Lung (tissue), 12 donors: Measurements from ENCODE around the gene TRIM5. TPM values are rescaled to one million over a fixed set of nuclear protein-coding genes. Genes with fewer than 3 reads are reported as not detected.
A peak's percentile ranks its signal among the peaks of the same experiment; 100 is the strongest.

Source experiments
- ATAC-seq: fragments of 200-7000 bp; cut with Tn5 transposase; one replicate; pipeline ENCODE4 v1.9.1; 2020; ENCODE audit warnings: moderate number of reproducible peaks; ENCODE audit not compliant: insufficient read depth, low FRiP score
- DNase-seq, 3 donors: peaks; one replicate each; pipeline ENCODE4 v3.0.0-alpha.2; 2013 to 2017
- H3K27ac ChIP-seq, 2 donors: one replicate each; pipeline ENCODE4 v1.5.1; 2013; ENCODE audit warnings: mild to moderate bottlenecking in 2 of 2, moderate library complexity in 2 of 2, control low read depth in 1 of 2, inconsistent platforms in 1 of 2, low read depth in 1 of 2, low read length in 1 of 2
- H3K27me3 ChIP-seq, 3 donors: one replicate each; pipeline ENCODE4 v1.5.1; 2013; ENCODE audit warnings: low read length in 2 of 3; ENCODE audit not compliant: control insufficient read depth in 3 of 3, insufficient read depth in 3 of 3
- H3K36me3 ChIP-seq, 4 donors: one replicate each; pipeline ENCODE4 v1.5.1; 2013; ENCODE audit warnings: low read length in 4 of 4, mild to moderate bottlenecking in 1 of 4, moderate library complexity in 1 of 4; ENCODE audit not compliant: control insufficient read depth in 4 of 4, insufficient read depth in 4 of 4
- H3K4me1 ChIP-seq, 5 donors: one replicate each; pipeline ENCODE4 v1.5.1; 2013; ENCODE audit warnings: low read length in 5 of 5, mild to moderate bottlenecking in 2 of 5, moderate library complexity in 1 of 5; ENCODE audit not compliant: control insufficient read depth in 5 of 5, insufficient read depth in 5 of 5
- H3K4me3 ChIP-seq: one replicate; pipeline ENCODE4 v1.5.1; 2013; ENCODE audit warnings: mild to moderate bottlenecking, control low read depth, moderate library complexity
- H3K9ac ChIP-seq, 2 donors: one replicate each; pipeline ENCODE4 v1.5.1; 2013; ENCODE audit warnings: low read length in 2 of 2, control low read depth in 1 of 2; ENCODE audit not compliant: insufficient read depth in 1 of 2
- H3K9me3 ChIP-seq, 4 donors: one replicate each; pipeline ENCODE4 v1.5.1; 2013; ENCODE audit warnings: low read length in 3 of 4, mild to moderate bottlenecking in 1 of 4, moderate library complexity in 1 of 4; ENCODE audit not compliant: control insufficient read depth in 4 of 4, insufficient read depth in 3 of 4
- WGBS, 2 donors: extraction: QIAGEN DNeasy Blood & Tissue Kit; methylation state at CpG; one replicate each; pipeline ENCODE4 v1.1.7; 2013; 5-methylcytosine and 5-hydroxymethylcytosine counted together
- polyA plus RNA-seq, 2 donors: library from polyadenylated mRNA; stranded (reverse); fragments of 200-250 nt; gene quantifications; one replicate each; pipeline ENCODE4 v1.2.1, GENCODE V29; 2013
- total RNA-seq, 2 donors: library from RNA; depleted of rRNA in 1 of 2; stranded (reverse); fragments of >200 nt in 1 of 2; gene quantifications; one replicate each; pipeline ENCODE4 v1.2.1, GENCODE V29; 2014 to 2021
- TF ChIP-seq, protein P1 (sequence below): IDR thresholded peaks from 2 replicates; pipeline ENCODE4 v1.5.1; 2012; ENCODE audit warnings: mild to moderate bottlenecking; ENCODE audit errors: control extremely low read depth, extremely low read depth
- donor health status: control.
- donor health status: control.
- donor health status: Bipolar disorder and iron deficiency.
- donor health status: healthy.
- donor health status: DM: yes; HTN: yes; CAD: no.

TRIM5 gene
- total and polyA plus RNA-seq, 4 donors, result 12.3 to 46.0 (median 24.7) TPM

DNA sequence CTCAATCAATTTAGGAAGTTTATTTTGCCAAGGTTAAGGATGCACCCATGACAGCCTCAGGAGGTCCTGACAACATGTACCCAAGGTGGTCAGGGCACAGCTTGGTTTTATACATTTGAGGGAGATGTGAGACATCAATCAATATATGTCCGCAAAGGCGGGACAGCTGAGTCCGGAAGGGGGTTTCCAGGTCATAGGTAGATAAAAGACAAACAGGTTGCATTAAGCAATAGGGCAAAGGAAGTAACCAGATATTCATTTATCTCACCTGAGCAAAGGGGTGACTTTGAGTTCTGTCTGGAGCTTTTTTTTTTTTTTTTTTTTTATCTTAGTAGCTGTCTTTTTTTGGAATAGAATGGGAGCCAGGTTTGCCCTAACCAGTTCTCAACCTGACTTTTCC lies 62.1 kb downstream of the TRIM5 start:
- Histone ChIP-seq H3K4me3 (no peak overlapping the region), H3K27ac (no peak overlapping the region), H3K9ac (no peak overlapping the region), H3K27me3 (no peaks in the 10 kb centered on the region), H3K4me1 (peaks cover 3 to 18% (median 10%) of the 10 kb centered on the region in 5 donors), H3K36me3 (no peaks in the 10 kb centered on the region), H3K9me3 (no peaks in the 10 kb centered on the region)
- WGBS, 2 donors, result 96 to 99% methylated on average over 3 of the region's 3 CpGs
- TF ChIP-seq, protein P1, sequence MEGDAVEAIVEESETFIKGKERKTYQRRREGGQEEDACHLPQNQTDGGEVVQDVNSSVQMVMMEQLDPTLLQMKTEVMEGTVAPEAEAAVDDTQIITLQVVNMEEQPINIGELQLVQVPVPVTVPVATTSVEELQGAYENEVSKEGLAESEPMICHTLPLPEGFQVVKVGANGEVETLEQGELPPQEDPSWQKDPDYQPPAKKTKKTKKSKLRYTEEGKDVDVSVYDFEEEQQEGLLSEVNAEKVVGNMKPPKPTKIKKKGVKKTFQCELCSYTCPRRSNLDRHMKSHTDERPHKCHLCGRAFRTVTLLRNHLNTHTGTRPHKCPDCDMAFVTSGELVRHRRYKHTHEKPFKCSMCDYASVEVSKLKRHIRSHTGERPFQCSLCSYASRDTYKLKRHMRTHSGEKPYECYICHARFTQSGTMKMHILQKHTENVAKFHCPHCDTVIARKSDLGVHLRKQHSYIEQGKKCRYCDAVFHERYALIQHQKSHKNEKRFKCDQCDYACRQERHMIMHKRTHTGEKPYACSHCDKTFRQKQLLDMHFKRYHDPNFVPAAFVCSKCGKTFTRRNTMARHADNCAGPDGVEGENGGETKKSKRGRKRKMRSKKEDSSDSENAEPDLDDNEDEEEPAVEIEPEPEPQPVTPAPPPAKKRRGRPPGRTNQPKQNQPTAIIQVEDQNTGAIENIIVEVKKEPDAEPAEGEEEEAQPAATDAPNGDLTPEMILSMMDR, result no peak
- ATAC-seq (no peak), DNase-seq (no peak)

DNA sequence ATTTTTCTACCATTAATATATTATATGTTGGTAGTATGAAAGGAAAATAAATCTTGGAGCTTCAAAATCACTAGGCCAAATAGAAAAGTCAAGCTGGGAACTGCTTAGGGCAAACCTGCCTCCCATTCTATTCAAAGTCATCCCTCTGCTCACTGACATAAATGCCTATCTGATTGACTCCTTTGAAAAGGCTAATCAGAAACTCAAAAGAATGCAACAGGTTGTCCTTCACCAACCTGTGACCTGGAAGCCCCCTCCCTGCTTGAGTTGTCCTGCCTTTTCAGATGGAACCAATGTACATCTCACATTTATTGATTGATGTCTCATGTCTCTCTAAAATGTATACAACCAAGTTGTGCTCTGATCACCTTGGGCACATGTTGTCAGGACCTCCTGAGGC lies 63.3 kb downstream of the TRIM5 start:
- ATAC-seq, result no peak
- Histone ChIP-seq H3K4me1 (peaks cover 3 to 18% (median 10%) of the 10 kb centered on the region in 5 donors), H3K27me3 (no peaks in the 10 kb centered on the region), H3K4me3 (no peak overlapping the region), H3K27ac (peak overlapping the region in 1 of 2 donors; percentile 45), H3K9ac (no peak overlapping the region), H3K36me3 (no peaks in the 10 kb centered on the region), H3K9me3 (no peaks in the 10 kb centered on the region)
- no peak for DNase-seq
- TF ChIP-seq, protein P1, result no peak

DNA sequence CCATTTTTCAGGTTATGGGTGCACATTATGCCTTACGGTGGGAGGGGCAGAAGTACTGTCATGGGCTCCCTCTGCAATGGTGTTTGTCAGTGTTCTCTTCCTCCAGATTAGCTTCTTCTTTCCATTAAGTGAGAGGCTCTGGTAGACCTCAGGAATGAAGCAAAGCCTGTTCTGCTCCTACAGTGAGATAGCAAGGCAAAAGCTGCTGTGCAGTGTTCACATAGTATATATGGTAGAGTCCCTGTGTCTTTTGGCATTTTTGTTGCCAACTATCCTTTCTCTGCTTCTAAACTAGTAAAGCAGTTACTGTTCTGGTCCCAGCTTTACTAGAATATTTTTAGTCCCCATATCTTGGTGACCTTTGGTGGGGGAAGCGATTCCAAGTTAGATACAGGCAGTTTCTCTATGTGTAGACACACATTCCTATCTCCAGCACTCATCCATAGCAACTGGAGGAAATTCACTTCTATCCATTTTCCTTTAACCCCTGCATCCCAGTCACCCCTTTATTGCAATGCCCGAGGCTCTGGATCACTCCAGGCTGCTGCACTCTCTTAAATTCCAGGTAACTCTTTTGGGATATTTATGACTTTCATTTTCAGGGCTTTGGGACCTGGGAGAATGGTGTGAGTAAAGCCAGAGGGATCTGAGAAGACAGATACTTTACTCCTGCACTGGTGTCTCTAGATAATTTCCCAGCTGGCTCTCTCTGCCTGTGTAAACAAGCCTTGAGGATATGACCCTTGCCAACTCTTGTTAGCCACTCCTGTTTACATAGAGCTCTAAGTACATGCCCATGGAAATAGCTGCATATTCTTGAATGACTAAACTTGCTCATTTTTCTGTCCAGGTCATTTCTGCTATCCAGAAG lies 64.0 kb downstream of the TRIM5 start:
- H3K4me1 ChIP-seq, result peaks cover 3 to 17% (median 10%) of the 10 kb centered on the region in 5 donors
- no peak overlapping the region for H3K9ac ChIP-seq
- no peak overlapping the region for H3K4me3 ChIP-seq
- H3K27me3 ChIP-seq, result no peaks in the 10 kb centered on the region
- DNase-seq, result peak in 2 of 3 donors; percentile 48 to 62
- TF ChIP-seq, protein P1, result no peak
- peak overlapping the region in 1 of 2 donors; percentile 47 for H3K27ac ChIP-seq
- H3K36me3 ChIP-seq, result no peaks in the 10 kb centered on the region
- peak; percentile 55 for ATAC-seq
- WGBS, 2 donors, result 50 to 61% methylated on average over 3 of the region's 3 CpGs
- H3K9me3 ChIP-seq, result no peaks in the 10 kb centered on the region
